A673 (cell line): Measurements from ENCODE around the gene RTN4RL1. TPM values are rescaled to one million over a fixed set of nuclear protein-coding genes. Genes with fewer than 3 reads are reported as not detected.

Source experiments
- BruUV-seq: library from RNA; stranded (reverse); fragments of 400-500 nt; replicated peaks from 2 replicates; lab custom pipeline; 2021; lab: Mats Ljungman, UMichigan
- CTCF ChIA-PET: fragments of 300-600 bp; sonication (Branson Sonifier 250); formaldehyde crosslinking; loops from one replicate; lab custom pipeline; 2022; ENCODE audit warnings: antibody characterized with exemption; lab: Charles Lee
- POLR2A ChIA-PET: fragments of 300-600 bp; sonication (Branson Sonifier 250); formaldehyde crosslinking; loops from one replicate; lab custom pipeline; 2022; ENCODE audit warnings: antibody characterized with exemption; ENCODE audit not compliant: low non-redundant PET; lab: Charles Lee
- DNase-seq: peaks from one replicate; pipeline ENCODE4 v3.0.0-alpha.2; 2015; ENCODE audit warnings: low spot score
- H3K27ac ChIP-seq: fragments of 200-600 bp; sonication (generic); 2 replicates; pipeline ENCODE4 v1.5.1; 2016; ENCODE audit warnings: mixed run types, low read depth, mild to moderate bottlenecking, mixed read lengths, antibody characterized with exemption, low read length; ENCODE audit not compliant: poor library complexity, severe bottlenecking
- H3K27me3 ChIP-seq: fragments of 200-600 bp; sonication (generic); replicated peaks from 2 replicates; pipeline ENCODE4 v1.6.1; 2017; ENCODE audit warnings: mixed run types, low read depth, mild to moderate bottlenecking, mixed read lengths, antibody characterized with exemption, low read length; ENCODE audit not compliant: insufficient read depth, poor library complexity
- H3K36me3 ChIP-seq: fragments of 200-600 bp; sonication (generic); 2 replicates; pipeline ENCODE4 v1.6.1; 2016; ENCODE audit warnings: mixed run types, mild to moderate bottlenecking, mixed read lengths, antibody characterized with exemption, low read length; ENCODE audit not compliant: insufficient read depth, poor library complexity, severe bottlenecking
- H3K4me1 ChIP-seq: fragments of 200-600 bp; sonication (generic); 2 replicates; pipeline ENCODE4 v1.6.1; 2017; ENCODE audit warnings: mixed run types, mild to moderate bottlenecking, mixed read lengths, antibody characterized with exemption, low read length; ENCODE audit not compliant: insufficient read depth, poor library complexity, severe bottlenecking
- H3K4me3 ChIP-seq: fragments of 200-600 bp; sonication (generic); 2 replicates; pipeline ENCODE4 v1.5.1; 2016; ENCODE audit warnings: low read depth, mixed run types, mild to moderate bottlenecking, mixed read lengths, low read length; ENCODE audit not compliant: poor library complexity, severe bottlenecking
- H3K9me3 ChIP-seq: fragments of 200-600 bp; sonication (generic); 2 replicates; pipeline ENCODE4 v1.6.1; 2016; ENCODE audit warnings: mixed run types, low read depth, mild to moderate bottlenecking, mixed read lengths, antibody characterized with exemption, low read length; ENCODE audit not compliant: poor library complexity, severe bottlenecking
- EZH2 ChIP-seq: fragments of 200-600 bp; sonication (generic); IDR thresholded peaks from 2 replicates; pipeline ENCODE4 v1.6.1; 2017; ENCODE audit warnings: borderline replicate concordance, low read depth, mild to moderate bottlenecking, mixed read lengths, antibody characterized with exemption, low read length; ENCODE audit not compliant: poor library complexity, severe bottlenecking
- intact Hi-C: fragments of 100-400 bp; cut with micrococcal nuclease; formaldehyde crosslinking; loops from one replicate; pipeline ENCODE4 v1.10.0; 2022; ENCODE audit not compliant: unreplicated experiment
- total RNA-seq: library from RNA; stranded (reverse); gene quantifications from 2 replicates; pipeline ENCODE4 v1.2.3, GENCODE V29; 2021
- TF ChIP-seq, protein P1 (sequence below): fragments of 300-800, 200-600 bp; sonication (generic); conservative IDR thresholded peaks from 2 replicates; pipeline ENCODE4 v1.5.1; 2017; ENCODE audit warnings: low read depth, mild to moderate bottlenecking, antibody characterized with exemption, low read length, moderate library complexity, mixed read lengths

The RTN4RL1 gene
- total RNA-seq, 1 experiment from 2014 or later: 0.80 TPM

DNA sequence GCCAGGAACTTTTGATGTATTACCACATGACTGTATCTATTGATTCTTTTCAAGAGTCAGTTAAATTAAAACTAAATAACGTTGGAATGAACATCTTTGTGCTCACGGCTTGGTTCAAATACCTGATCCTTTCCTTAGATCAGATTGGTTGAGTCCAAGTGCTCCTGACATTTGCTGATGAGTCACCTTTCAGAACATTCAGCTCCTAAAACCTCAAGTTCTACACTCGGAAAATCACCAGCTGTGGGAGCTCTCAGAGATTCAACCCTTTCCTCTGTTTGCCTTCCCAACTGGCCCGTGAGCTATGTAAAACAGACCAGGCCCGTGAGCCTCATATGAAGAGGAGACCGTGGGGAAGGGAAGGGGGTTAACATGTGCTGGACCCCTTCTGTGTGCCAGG is 68.1 kb downstream of the RTN4RL1 start:
- no peak for TF ChIP-seq EZH2
- TF ChIP-seq, protein P1, sequence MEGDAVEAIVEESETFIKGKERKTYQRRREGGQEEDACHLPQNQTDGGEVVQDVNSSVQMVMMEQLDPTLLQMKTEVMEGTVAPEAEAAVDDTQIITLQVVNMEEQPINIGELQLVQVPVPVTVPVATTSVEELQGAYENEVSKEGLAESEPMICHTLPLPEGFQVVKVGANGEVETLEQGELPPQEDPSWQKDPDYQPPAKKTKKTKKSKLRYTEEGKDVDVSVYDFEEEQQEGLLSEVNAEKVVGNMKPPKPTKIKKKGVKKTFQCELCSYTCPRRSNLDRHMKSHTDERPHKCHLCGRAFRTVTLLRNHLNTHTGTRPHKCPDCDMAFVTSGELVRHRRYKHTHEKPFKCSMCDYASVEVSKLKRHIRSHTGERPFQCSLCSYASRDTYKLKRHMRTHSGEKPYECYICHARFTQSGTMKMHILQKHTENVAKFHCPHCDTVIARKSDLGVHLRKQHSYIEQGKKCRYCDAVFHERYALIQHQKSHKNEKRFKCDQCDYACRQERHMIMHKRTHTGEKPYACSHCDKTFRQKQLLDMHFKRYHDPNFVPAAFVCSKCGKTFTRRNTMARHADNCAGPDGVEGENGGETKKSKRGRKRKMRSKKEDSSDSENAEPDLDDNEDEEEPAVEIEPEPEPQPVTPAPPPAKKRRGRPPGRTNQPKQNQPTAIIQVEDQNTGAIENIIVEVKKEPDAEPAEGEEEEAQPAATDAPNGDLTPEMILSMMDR: no peak
- Histone ChIP-seq H3K4me3 (no peak overlapping the region), H3K4me1 (peaks cover 6% of the 10 kb centered on the region), H3K27ac (no peak overlapping the region), H3K9me3 (no peaks in the 10 kb centered on the region), H3K36me3 (no peaks in the 10 kb centered on the region), H3K27me3 (no peaks in the 10 kb centered on the region)
- ChIA-PET POLR2A (no interaction called here), CTCF (no interaction called here)
- no TSS peak for BruUV-seq
- intact Hi-C loops: no loop called here
- no peak for DNase-seq

DNA sequence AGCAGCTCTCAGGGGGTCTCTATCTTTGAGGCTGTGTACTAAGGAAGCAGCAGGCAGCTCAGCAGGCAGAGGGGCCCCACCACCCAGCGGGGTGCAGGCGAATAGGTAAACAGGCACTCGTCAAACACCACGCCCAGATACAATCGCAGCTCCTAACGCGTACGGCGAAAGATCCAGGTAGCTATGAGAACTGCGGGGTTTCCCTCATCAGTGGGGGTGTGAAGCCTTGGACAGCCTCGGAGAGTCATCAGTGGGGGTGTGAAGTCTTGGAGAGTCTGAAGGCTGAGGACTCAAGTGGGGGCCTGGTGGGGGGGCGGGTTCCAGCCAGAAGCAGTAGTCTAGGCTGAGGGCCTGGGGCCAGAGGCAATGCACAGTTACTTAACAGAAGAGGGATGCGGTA is 69.0 kb downstream of the RTN4RL1 start:
- ChIA-PET POLR2A (no interaction called here), CTCF (no interaction called here)
- Histone ChIP-seq H3K27ac (no peak overlapping the region), H3K9me3 (no peaks in the 10 kb centered on the region), H3K4me1 (peaks cover 6% of the 10 kb centered on the region), H3K4me3 (no peak overlapping the region), H3K27me3 (no peaks in the 10 kb centered on the region), H3K36me3 (no peaks in the 10 kb centered on the region)
- intact Hi-C loops: no loop called here
- DNase-seq: no peak
- no TSS peak for BruUV-seq
- TF ChIP-seq, protein P1: no peak
- no peak for TF ChIP-seq EZH2

DNA sequence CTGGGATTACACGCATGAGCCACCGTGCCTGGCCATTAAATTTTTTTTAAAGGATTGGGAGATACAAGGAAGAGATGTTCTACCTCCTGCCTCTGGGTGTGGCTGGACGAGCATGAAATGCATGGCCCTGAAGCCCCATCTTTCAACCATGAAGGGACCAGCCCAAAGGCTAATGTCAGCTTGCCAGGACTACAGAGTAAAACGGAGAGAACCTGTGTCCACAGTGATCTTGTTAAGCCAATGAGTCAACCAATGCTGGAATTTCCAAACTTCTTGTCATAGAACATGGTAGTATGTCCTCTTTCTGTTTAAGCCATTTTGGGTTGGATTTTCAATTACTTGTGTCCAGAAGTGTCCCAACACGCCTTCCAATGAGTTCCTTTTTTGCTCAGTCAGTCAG is 71.3 kb downstream of the RTN4RL1 start:
- ChIA-PET CTCF (no interaction called here), POLR2A (no interaction called here)
- no peak overlapping the region for H3K27ac ChIP-seq
- no peak for TF ChIP-seq EZH2
- no peaks in the 10 kb centered on the region for H3K9me3 ChIP-seq
- DNase-seq: no peak
- no peak overlapping the region for H3K4me3 ChIP-seq
- BruUV-seq: no TSS peak
- no peaks in the 10 kb centered on the region for H3K4me1 ChIP-seq
- no peaks in the 10 kb centered on the region for H3K27me3 ChIP-seq
- no peaks in the 10 kb centered on the region for H3K36me3 ChIP-seq
- intact Hi-C loops: no loop called here

GRCh38 chr17:1951920-1952319 is 73.2 kb downstream of the RTN4RL1 start:
- no peak for DNase-seq
- intact Hi-C loops: no loop called here
- BruUV-seq: no TSS peak
- CTCF ChIA-PET: no interaction called here
- Histone ChIP-seq H3K4me3 (no peak overlapping the region), H3K27ac (no peak overlapping the region), H3K36me3 (no peaks in the 10 kb centered on the region), H3K9me3 (no peaks in the 10 kb centered on the region), H3K27me3 (no peaks in the 10 kb centered on the region), H3K4me1 (no peaks in the 10 kb centered on the region)
- TF ChIP-seq EZH2: no peak
- TF ChIP-seq, protein P1: no peak
- POLR2A ChIA-PET: interaction anchor here (0.7 kb wide), 1 partner anchor 228 kb away, joined by 3 read pairs; no protein-coding TSS in a partner anchor
